Upper lobe of left lung (tissue), 4 donors: ENCODE data around the gene P2RY14.

Experiments
- CTCF ChIP-seq, 6 experiments: fragments of 450-650 bp in 4 of 6; fragments of 200-600 bp in 2 of 6; sonication (generic) in 2 of 6; IDR thresholded peaks; one replicate each; pipeline ENCODE4 v1.5.1; 2016 to 2019; ENCODE audit warnings: antibody characterized with exemption in 6 of 6
- POLR2A ChIP-seq, 4 donors: fragments of 450-650 bp; IDR thresholded peaks; one replicate each; pipeline ENCODE4 v1.5.1; 2016 to 2017; ENCODE audit warnings: antibody characterized with exemption in 4 of 4, mild to moderate bottlenecking in 2 of 4
- POLR2AphosphoS5 ChIP-seq, 2 donors: sonication (generic); formaldehyde crosslinking; IDR thresholded peaks; one replicate each; pipeline ENCODE4 v1.5.1; 2017; ENCODE audit warnings: antibody characterized with exemption in 2 of 2

GRCh38 chr3:151318991-151319390 lies 40.6 kb upstream of the P2RY14 start:
- TF ChIP-seq POLR2A (IDR thresholded peaks at IDR 0.05) (no peak), CTCF (IDR thresholded peaks at IDR 0.05) (no peak), POLR2AphosphoS5 (IDR thresholded peaks at IDR 0.05) (no peak)
